ENCODE data around the gene BBIP1.

The BBIP1 gene

GRCh38 chr10:110852255-110852896 is 66.6 kb downstream of the BBIP1 start:
- no peak overlapping the region for H3K4me3 ChIP-seq (ENCODE audit: low read depth, low read length)
- no peak for DNase-seq (ENCODE audit: low read depth)

GRCh38 chr10:110851020-110851612 is 67.9 kb downstream of the BBIP1 start:
- peak; percentile 53 for DNase-seq (ENCODE audit: low read depth)
- H3K4me3 ChIP-seq (ENCODE audit: low read depth, low read length), result no peak overlapping the region

- no peak for DNase-seq (ENCODE audit: low read depth)
- no peak overlapping the region for H3K4me3 ChIP-seq (ENCODE audit: low read depth, low read length)
Measured at GRCh38 chr10:110850099-110850498, 68.9 kb downstream of the BBIP1 start.
